K562 (cell line): ENCODE results near the gene DPP8. TPM values are rescaled to one million over a fixed set of nuclear protein-coding genes. Genes with fewer than 3 reads are reported as not detected.

Source experiments
- CC2D1A ChIP-seq: fragments of 450-650 bp; IDR thresholded peaks from 2 replicates; pipeline ENCODE4 v1.6.1; 2017; ENCODE audit warnings: mild to moderate bottlenecking
- CHCHD3 ChIP-seq: fragments of 250-450 bp; sonication (Bioruptor Pico); IDR thresholded peaks from 2 replicates; pipeline ENCODE4 v2.1.2; 2022; ENCODE audit warnings: mild to moderate bottlenecking
- ILK ChIP-seq: fragments of 450-650 bp; IDR thresholded peaks from 2 replicates; pipeline ENCODE4 v1.6.1; 2016; ENCODE audit warnings: missing genetic modification characterization, low read depth, mild to moderate bottlenecking, missing compliant biosample characterization, moderate library complexity, borderline replicate concordance
- LCOR ChIP-seq: sonication (generic); formaldehyde crosslinking; IDR thresholded peaks from 2 replicates; pipeline ENCODE4 v1.8.0; 2022; ENCODE audit warnings: mild to moderate bottlenecking, missing genetic modification reagents
- NFE2L1 ChIP-seq: fragments of 450-650 bp; IDR thresholded peaks from 2 replicates; pipeline ENCODE4 v1.6.1; 2016; ENCODE audit warnings: missing genetic modification characterization, low read depth, mild to moderate bottlenecking, missing compliant biosample characterization, moderate library complexity, borderline replicate concordance
- NR3C1 ChIP-seq: sonication (generic); formaldehyde crosslinking; IDR thresholded peaks from 2 replicates; pipeline ENCODE4 v1.8.1; 2022; ENCODE audit warnings: missing genetic modification reagents
- PTRF ChIP-seq: fragments of 450-650 bp; IDR thresholded peaks from 2 replicates; pipeline ENCODE4 v1.6.1; 2016; ENCODE audit warnings: mild to moderate bottlenecking, missing genetic modification characterization, missing compliant biosample characterization
- SIN3B ChIP-seq: fragments of 450-650 bp; IDR thresholded peaks from 2 replicates; pipeline ENCODE4 v1.6.1; 2017; ENCODE audit warnings: low read depth, mild to moderate bottlenecking, moderate library complexity
- SMAD3 ChIP-seq: fragments of 450-650 bp; formaldehyde crosslinking; conservative IDR thresholded peaks from 2 replicates; pipeline ENCODE4 v1.4.0; 2020; ENCODE audit warnings: mild to moderate bottlenecking
- SMARCE1 ChIP-seq: fragments of 450-650 bp; IDR thresholded peaks from 2 replicates; pipeline ENCODE4 v1.7.1; 2016; ENCODE audit warnings: mild to moderate bottlenecking
- TCFL5 ChIP-seq: fragments of 250-450 bp; sonication (Bioruptor Pico); conservative IDR thresholded peaks from 2 replicates; pipeline ENCODE4 v1.6.1; 2021; ENCODE audit warnings: mild to moderate bottlenecking, moderate library complexity, matching md5 sums
- THRAP3 ChIP-seq: fragments of 450-650 bp; IDR thresholded peaks from 2 replicates; pipeline ENCODE4 v1.6.1; 2016; ENCODE audit warnings: mild to moderate bottlenecking, inconsistent platforms, borderline replicate concordance
- ZC3H4 ChIP-seq: sonication (generic); formaldehyde crosslinking; IDR thresholded peaks from 2 replicates; pipeline ENCODE4 v1.9.0; 2021; ENCODE audit warnings: missing genetic modification reagents, borderline replicate concordance
- ZC3H8 ChIP-seq: fragments of 450-650 bp; IDR thresholded peaks from 2 replicates; pipeline ENCODE4 v1.6.1; 2017
- ZNF408 ChIP-seq: fragments of 250-450 bp; sonication (Bioruptor Pico); IDR thresholded peaks from 2 replicates; pipeline ENCODE4 v1.4.0; 2020; ENCODE audit warnings: low read depth, mild to moderate bottlenecking, moderate library complexity
- polyA plus RNA-seq, 8 experiments: library from polyadenylated mRNA; depleted of rRNA in 4 of 8; stranded (reverse) in 5 of 8; unstranded in 3 of 8; fragments of >200 nt; fragmentation: Nextera tagmentation in 2 of 8; fragmentation: Illumina TruSeq in 1 of 8; extraction: Ambion mirVana in 2 of 8; extraction: Trizol in 1 of 8; gene quantifications; 2 replicates each; pipeline versions ENCODE4 v1.2.1 to v1.2.3, GENCODE V29; 2011 to 2014; ENCODE audit warnings: inconsistent platforms in 1 of 8, missing spikeins in 1 of 8
- total RNA-seq, 7 experiments: library from RNA; depleted of rRNA in 6 of 7; stranded (reverse); fragments of >200 nt in 6 of 7; fragmentation: Illumina TruSeq in 2 of 7; extraction: Trizol in 2 of 7; gene quantifications; 2 replicates each; pipeline versions ENCODE4 v1.2.1 to v1.2.3, GENCODE V29; 2011 to 2021; ENCODE audit warnings: low replicate concordance in 1 of 7
- TF ChIP-seq, protein P1 (sequence below), 2 experiments: fragments of 450-650 bp; formaldehyde crosslinking in 1 of 2; IDR thresholded peaks; 2 replicates each; pipeline versions ENCODE4 v1.4.0 to v1.6.1; 2014 to 2020; ENCODE audit warnings: mild to moderate bottlenecking in 2 of 2, borderline replicate concordance in 1 of 2, low read depth in 1 of 2
- TF ChIP-seq, protein P2 (sequence below): fragments of 450-650 bp; IDR thresholded peaks from one replicate; pipeline ENCODE4 v1.6.1; 2018; ENCODE audit warnings: mild to moderate bottlenecking, moderate library complexity; ENCODE audit not compliant: partially characterized antibody
- TF ChIP-seq, protein P3 (sequence below): fragments of 450-650 bp; IDR thresholded peaks from 2 replicates; pipeline ENCODE4 v1.6.1; 2016; ENCODE audit warnings: missing biosample characterization, missing genetic modification characterization

The DPP8 gene
- total and polyA plus RNA-seq, 9 of the 15 experiments (the other 6 are each of a cell fraction or from before 2014, with no cell fraction given), result 5.5 to 36.7 (median 20.7) TPM

DNA sequence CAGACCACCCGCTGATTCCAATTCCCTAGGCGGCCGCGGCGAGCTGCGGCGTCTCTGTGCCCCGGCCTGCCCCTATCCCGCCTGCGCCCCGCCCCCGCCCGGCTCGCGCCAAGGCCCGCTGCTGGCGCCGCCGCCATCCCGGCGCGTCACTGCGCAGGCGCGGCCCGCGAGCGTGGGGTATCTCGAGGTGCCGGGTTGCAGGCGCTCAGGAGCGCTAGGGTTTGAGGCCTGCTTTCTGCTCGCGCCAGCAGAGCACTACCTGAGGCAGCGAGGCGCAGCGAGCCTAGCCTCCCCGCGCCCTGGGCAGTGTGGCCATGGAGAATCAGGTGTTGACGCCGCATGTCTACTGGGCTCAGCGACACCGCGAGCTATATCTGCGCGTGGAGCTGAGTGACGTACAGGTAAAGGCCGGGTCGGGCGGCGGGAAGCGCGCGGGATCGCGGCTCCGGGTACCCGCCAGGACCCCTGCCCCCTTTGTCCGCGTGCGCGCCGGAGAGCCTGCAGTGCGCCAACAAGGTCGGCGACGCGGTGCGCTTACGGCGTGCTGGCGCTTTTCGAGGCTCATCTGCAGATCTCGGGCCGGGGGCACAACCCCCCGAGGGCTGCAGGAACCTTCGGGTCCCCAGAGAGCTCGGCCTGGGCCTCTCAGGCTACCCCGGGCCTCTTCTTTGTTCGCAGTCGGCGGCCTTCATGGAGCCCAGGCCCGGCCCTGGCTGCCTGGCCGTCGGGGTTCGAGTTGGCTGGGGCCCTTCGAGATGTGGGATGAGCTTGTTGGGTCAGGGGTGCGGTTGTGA, 13.0 kb upstream of the DPP8 start, which contains the start of gene HACD3 (continued):
- TF ChIP-seq, protein P1, sequence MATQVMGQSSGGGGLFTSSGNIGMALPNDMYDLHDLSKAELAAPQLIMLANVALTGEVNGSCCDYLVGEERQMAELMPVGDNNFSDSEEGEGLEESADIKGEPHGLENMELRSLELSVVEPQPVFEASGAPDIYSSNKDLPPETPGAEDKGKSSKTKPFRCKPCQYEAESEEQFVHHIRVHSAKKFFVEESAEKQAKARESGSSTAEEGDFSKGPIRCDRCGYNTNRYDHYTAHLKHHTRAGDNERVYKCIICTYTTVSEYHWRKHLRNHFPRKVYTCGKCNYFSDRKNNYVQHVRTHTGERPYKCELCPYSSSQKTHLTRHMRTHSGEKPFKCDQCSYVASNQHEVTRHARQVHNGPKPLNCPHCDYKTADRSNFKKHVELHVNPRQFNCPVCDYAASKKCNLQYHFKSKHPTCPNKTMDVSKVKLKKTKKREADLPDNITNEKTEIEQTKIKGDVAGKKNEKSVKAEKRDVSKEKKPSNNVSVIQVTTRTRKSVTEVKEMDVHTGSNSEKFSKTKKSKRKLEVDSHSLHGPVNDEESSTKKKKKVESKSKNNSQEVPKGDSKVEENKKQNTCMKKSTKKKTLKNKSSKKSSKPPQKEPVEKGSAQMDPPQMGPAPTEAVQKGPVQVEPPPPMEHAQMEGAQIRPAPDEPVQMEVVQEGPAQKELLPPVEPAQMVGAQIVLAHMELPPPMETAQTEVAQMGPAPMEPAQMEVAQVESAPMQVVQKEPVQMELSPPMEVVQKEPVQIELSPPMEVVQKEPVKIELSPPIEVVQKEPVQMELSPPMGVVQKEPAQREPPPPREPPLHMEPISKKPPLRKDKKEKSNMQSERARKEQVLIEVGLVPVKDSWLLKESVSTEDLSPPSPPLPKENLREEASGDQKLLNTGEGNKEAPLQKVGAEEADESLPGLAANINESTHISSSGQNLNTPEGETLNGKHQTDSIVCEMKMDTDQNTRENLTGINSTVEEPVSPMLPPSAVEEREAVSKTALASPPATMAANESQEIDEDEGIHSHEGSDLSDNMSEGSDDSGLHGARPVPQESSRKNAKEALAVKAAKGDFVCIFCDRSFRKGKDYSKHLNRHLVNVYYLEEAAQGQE (IDR thresholded peaks at IDR 0.05; ENCODE audit: borderline replicate concordance), result 0 out of 2 replicates have a peak, but pooled peaks have one; percentile 4
- TF ChIP-seq, protein P1 (CRISPR knock-in tag; IDR thresholded peaks at IDR 0.05; ENCODE audit: low read depth), result peak; percentile 48; the same call in 1 of the 2 replicates
- TF ChIP-seq CHCHD3 (CRISPR knock-in tag) (no peak), NFE2L1 (tag) (no peak), ZC3H4 (CRISPR knock-in tag) (no peak), ILK (no peak), LCOR (CRISPR knock-in tag) (0 out of 2 replicates have a peak, but pooled peaks have one; percentile 37), NR3C1 (CRISPR knock-in tag) (no peak; the same call in 1 of the 2 replicates), CC2D1A (no peak), SMAD3 (CRISPR knock-in tag) (no peak), ZC3H8 (no peak), SMARCE1 (no peak), PTRF (tag) (no peak), TCFL5 (CRISPR knock-in tag) (no peak), THRAP3 (no peak), SIN3B (no peak), ZNF408 (no peak)
- TF ChIP-seq, protein P2, sequence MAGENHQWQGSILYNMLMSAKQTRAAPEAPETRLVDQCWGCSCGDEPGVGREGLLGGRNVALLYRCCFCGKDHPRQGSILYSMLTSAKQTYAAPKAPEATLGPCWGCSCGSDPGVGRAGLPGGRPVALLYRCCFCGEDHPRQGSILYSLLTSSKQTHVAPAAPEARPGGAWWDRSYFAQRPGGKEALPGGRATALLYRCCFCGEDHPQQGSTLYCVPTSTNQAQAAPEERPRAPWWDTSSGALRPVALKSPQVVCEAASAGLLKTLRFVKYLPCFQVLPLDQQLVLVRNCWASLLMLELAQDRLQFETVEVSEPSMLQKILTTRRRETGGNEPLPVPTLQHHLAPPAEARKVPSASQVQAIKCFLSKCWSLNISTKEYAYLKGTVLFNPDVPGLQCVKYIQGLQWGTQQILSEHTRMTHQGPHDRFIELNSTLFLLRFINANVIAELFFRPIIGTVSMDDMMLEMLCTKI, result no peak
- TF ChIP-seq, protein P3, sequence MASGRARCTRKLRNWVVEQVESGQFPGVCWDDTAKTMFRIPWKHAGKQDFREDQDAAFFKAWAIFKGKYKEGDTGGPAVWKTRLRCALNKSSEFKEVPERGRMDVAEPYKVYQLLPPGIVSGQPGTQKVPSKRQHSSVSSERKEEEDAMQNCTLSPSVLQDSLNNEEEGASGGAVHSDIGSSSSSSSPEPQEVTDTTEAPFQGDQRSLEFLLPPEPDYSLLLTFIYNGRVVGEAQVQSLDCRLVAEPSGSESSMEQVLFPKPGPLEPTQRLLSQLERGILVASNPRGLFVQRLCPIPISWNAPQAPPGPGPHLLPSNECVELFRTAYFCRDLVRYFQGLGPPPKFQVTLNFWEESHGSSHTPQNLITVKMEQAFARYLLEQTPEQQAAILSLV, result no peak
